Esophagus squamous epithelium (tissue), 4 donors: Measurements from ENCODE around the gene GEMIN7.

Source experiments
- CTCF ChIP-seq, 6 experiments: fragments of 450-650 bp in 4 of 6; fragments of 200-600 bp in 2 of 6; sonication (generic) in 2 of 6; IDR thresholded peaks; one replicate each; pipeline ENCODE4 v1.5.1; 2016 to 2019; ENCODE audit warnings: antibody characterized with exemption in 6 of 6, mild to moderate bottlenecking in 4 of 6, moderate library complexity in 4 of 6
- POLR2A ChIP-seq, 4 donors: fragments of 450-650 bp; IDR thresholded peaks; one replicate each; pipeline ENCODE4 v1.6.1; 2017; ENCODE audit warnings: antibody characterized with exemption in 4 of 4, mild to moderate bottlenecking in 4 of 4, moderate library complexity in 3 of 4

- TF ChIP-seq CTCF (IDR thresholded peaks at IDR 0.05) (no peak), POLR2A (IDR thresholded peaks at IDR 0.05) (no peak)
Observed at GRCh38 chr19:45100201-45100600, 21.1 kb downstream of the GEMIN7 start.
